Thyroid gland (tissue), 4 donors: ENCODE measurements around the gene XRCC5. TPM values are rescaled to one million over a fixed set of nuclear protein-coding genes. Genes with fewer than 3 reads are reported as not detected.

Experiments used
- DNase-seq, 2 donors: peaks; one replicate each; pipeline ENCODE4 v3.0.0-alpha.2; 2019
- H3K27ac ChIP-seq, 3 donors: fragments of 200-600 bp; sonication (generic); 1 replicate in 2 of 3; 2 replicates in 1 of 3; pipeline ENCODE4 v1.5.1; 2016 to 2019; ENCODE audit warnings: mild to moderate bottlenecking in 1 of 3, moderate library complexity in 1 of 3
- H3K27me3 ChIP-seq: fragments of 200-600 bp; sonication (generic); one replicate; pipeline ENCODE4 v1.5.1; 2019
- H3K36me3 ChIP-seq, 2 donors: fragments of 200-600 bp; sonication (generic); one replicate each; pipeline ENCODE4 v1.5.1; 2016 to 2019
- H3K4me1 ChIP-seq, 2 donors: fragments of 200-600 bp; sonication (generic); one replicate each; pipeline ENCODE4 v1.5.1; 2017 to 2019
- H3K4me3 ChIP-seq, 3 donors: fragments of 200-600 bp; sonication (generic); replicated peaks in 1 of 3; 1 replicate in 2 of 3; 2 replicates in 1 of 3; pipeline ENCODE4 v1.5.1; 2016; ENCODE audit warnings: mild to moderate bottlenecking in 1 of 3
- H3K9me3 ChIP-seq: fragments of 200-600 bp; sonication (generic); one replicate; pipeline ENCODE4 v1.5.1; 2017
- POLR2A ChIP-seq, 2 donors: fragments of 450-650 bp; IDR thresholded peaks; one replicate each; pipeline ENCODE4 v1.6.1; 2017; ENCODE audit warnings: antibody characterized with exemption in 2 of 2, mild to moderate bottlenecking in 2 of 2, moderate library complexity in 1 of 2
- WGBS, 2 donors: methylation state at CpG; one replicate each; pipeline ENCODE4 v1.1.5; 2017; 5-methylcytosine and 5-hydroxymethylcytosine counted together
- intact Hi-C: fragments of 100-400 bp; cut with DNase I; formaldehyde crosslinking; loops from one replicate; pipeline ENCODE4 v1.15.1; 2023
- total RNA-seq, 4 donors: library from RNA; depleted of rRNA; stranded (reverse); fragments of >200 nt; gene quantifications; one replicate each; pipeline ENCODE4 v1.2.3, GENCODE V29; 2016
- TF ChIP-seq, protein P1 (sequence below), 6 experiments: fragments of 200-600 bp in 3 of 6; fragments of 450-650 bp in 3 of 6; sonication (generic) in 3 of 6; IDR thresholded peaks; one replicate each; pipeline ENCODE4 v1.5.1; 2016 to 2019; ENCODE audit warnings: antibody characterized with exemption in 6 of 6, mild to moderate bottlenecking in 2 of 6, inconsistent platforms in 1 of 6, moderate library complexity in 1 of 6

The XRCC5 gene
- total RNA-seq, 4 donors from 2014 or later = 185 to 240 (median 216) TPM

DNA sequence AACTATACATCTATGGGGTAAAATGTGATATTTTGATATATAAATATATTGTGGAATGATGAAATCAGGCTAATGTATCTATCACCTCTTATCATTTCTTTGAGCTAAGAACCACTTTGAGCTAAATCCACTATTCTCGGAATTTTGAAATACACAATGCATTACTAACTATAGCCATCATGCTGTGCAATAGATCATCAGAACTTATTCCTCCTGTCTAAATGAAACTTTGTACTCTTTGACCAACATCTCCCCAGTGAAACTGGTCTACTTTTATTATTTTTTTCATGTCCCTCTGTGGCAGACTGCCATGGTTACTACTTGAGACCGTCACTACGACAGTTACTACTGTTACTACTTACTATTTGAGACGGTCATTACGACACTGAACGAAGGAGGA, 39.0 kb upstream of the XRCC5 start:
- Histone ChIP-seq H3K27ac (no peak overlapping the region), H3K27me3 (no peaks in the 10 kb centered on the region), H3K4me1 (no peaks in the 10 kb centered on the region), H3K9me3 (no peaks in the 10 kb centered on the region), H3K4me3 (no peak overlapping the region), H3K36me3 (no peaks in the 10 kb centered on the region)
- intact Hi-C loops = no loop called here
- TF ChIP-seq POLR2A (IDR thresholded peaks at IDR 0.05) = no peak
- TF ChIP-seq, protein P1, sequence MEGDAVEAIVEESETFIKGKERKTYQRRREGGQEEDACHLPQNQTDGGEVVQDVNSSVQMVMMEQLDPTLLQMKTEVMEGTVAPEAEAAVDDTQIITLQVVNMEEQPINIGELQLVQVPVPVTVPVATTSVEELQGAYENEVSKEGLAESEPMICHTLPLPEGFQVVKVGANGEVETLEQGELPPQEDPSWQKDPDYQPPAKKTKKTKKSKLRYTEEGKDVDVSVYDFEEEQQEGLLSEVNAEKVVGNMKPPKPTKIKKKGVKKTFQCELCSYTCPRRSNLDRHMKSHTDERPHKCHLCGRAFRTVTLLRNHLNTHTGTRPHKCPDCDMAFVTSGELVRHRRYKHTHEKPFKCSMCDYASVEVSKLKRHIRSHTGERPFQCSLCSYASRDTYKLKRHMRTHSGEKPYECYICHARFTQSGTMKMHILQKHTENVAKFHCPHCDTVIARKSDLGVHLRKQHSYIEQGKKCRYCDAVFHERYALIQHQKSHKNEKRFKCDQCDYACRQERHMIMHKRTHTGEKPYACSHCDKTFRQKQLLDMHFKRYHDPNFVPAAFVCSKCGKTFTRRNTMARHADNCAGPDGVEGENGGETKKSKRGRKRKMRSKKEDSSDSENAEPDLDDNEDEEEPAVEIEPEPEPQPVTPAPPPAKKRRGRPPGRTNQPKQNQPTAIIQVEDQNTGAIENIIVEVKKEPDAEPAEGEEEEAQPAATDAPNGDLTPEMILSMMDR (IDR thresholded peaks at IDR 0.05) = no peak
- WGBS, 2 donors = 78 to 83% methylated on average over 6 of the region's 6 CpGs
- DNase-seq = no peak

- intact Hi-C loops = no loop called here
- WGBS, 2 donors = 83% methylated on average over 12 of the region's 12 CpGs
- Histone ChIP-seq H3K27ac (no peak overlapping the region), H3K4me1 (no peaks in the 10 kb centered on the region), H3K27me3 (no peaks in the 10 kb centered on the region), H3K4me3 (no peak overlapping the region), H3K9me3 (no peaks in the 10 kb centered on the region), H3K36me3 (no peaks in the 10 kb centered on the region)
- no peak for DNase-seq
- TF ChIP-seq, protein P1 (IDR thresholded peaks at IDR 0.05) = no peak
- no peak for TF ChIP-seq POLR2A (IDR thresholded peaks at IDR 0.05)
These were observed 37.9 kb upstream of the XRCC5 start for GRCh38 chr2:216071111-216071851.

GRCh38 chr2:216072473-216072872, 36.7 kb upstream of the XRCC5 start:
- H3K4me3 ChIP-seq = no peak overlapping the region
- no peaks in the 10 kb centered on the region for H3K36me3 ChIP-seq
- no peaks in the 10 kb centered on the region for H3K9me3 ChIP-seq
- no peak overlapping the region for H3K27ac ChIP-seq
- no peaks in the 10 kb centered on the region for H3K4me1 ChIP-seq
- H3K27me3 ChIP-seq = no peaks in the 10 kb centered on the region
- intact Hi-C loops = no loop called here
- TF ChIP-seq, protein P1 (IDR thresholded peaks at IDR 0.05) = no peak
- no peak for TF ChIP-seq POLR2A (IDR thresholded peaks at IDR 0.05)
- no peak for DNase-seq

- TF ChIP-seq, protein P1 (IDR thresholded peaks at IDR 0.05) = no peak
- TF ChIP-seq POLR2A (IDR thresholded peaks at IDR 0.05) = no peak
- Histone ChIP-seq H3K27me3 (no peaks in the 10 kb centered on the region), H3K4me3 (no peak overlapping the region), H3K27ac (no peak overlapping the region), H3K4me1 (no peaks in the 10 kb centered on the region), H3K9me3 (no peaks in the 10 kb centered on the region), H3K36me3 (no peaks in the 10 kb centered on the region)
- intact Hi-C loops = no loop called here
- no peak for DNase-seq
These were observed 35.4 kb upstream of the XRCC5 start for GRCh38 chr2:216073773-216074172.

- H3K36me3 ChIP-seq = no peaks in the 10 kb centered on the region
- H3K4me3 ChIP-seq = no peak overlapping the region
- 65 to 90% methylated on average over 1 of the region's 1 CpG for WGBS, 2 donors
- intact Hi-C loops = no loop called here
- TF ChIP-seq, protein P1 (IDR thresholded peaks at IDR 0.05) = no peak
- TF ChIP-seq POLR2A (IDR thresholded peaks at IDR 0.05) = no peak
- no peak for DNase-seq
- no peaks in the 10 kb centered on the region for H3K9me3 ChIP-seq
- no peaks in the 10 kb centered on the region for H3K4me1 ChIP-seq
- no peaks in the 10 kb centered on the region for H3K27me3 ChIP-seq
- no peak overlapping the region for H3K27ac ChIP-seq
These were observed 34.8 kb upstream of the XRCC5 start for GRCh38 chr2:216074380-216074779.
